ENCODE results near the gene ONECUT2. TPM values are rescaled to one million over a fixed set of nuclear protein-coding genes. Genes with fewer than 3 reads are reported as not detected.
A peak's percentile ranks its signal among the peaks of the same experiment; 100 is the strongest.

The ONECUT2 gene
- total and polyA plus RNA-seq, 9 of the 15 experiments (the other 6 are each of a cell fraction or from before 2014, with no cell fraction given) = 0.27 to 2.5 (median 0.83) TPM

DNA sequence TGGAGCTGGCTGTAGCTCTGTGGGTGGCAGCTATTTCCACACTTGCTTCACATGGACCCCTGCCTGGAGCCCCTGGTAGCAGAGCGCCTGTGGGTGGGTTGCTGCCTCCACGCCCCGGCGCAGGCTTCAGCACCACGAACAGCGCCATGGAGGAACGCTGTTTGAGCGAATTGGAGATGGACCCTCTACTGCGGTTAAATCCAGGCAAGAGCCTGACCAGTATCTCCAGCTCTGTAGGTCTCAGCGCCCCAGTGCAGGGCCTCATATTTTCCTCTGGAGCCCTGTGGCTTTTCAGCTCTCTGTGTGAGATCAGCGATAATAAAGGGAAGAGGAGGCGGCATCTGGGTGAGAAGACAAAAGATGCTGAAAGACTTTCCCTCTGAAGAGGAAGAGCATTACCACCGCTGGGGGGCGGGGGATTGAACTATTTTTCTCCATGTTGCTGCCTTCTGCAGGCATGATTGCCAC lies 12.0 kb downstream of the ONECUT2 start (continued):
- TF ChIP-seq, protein P1, sequence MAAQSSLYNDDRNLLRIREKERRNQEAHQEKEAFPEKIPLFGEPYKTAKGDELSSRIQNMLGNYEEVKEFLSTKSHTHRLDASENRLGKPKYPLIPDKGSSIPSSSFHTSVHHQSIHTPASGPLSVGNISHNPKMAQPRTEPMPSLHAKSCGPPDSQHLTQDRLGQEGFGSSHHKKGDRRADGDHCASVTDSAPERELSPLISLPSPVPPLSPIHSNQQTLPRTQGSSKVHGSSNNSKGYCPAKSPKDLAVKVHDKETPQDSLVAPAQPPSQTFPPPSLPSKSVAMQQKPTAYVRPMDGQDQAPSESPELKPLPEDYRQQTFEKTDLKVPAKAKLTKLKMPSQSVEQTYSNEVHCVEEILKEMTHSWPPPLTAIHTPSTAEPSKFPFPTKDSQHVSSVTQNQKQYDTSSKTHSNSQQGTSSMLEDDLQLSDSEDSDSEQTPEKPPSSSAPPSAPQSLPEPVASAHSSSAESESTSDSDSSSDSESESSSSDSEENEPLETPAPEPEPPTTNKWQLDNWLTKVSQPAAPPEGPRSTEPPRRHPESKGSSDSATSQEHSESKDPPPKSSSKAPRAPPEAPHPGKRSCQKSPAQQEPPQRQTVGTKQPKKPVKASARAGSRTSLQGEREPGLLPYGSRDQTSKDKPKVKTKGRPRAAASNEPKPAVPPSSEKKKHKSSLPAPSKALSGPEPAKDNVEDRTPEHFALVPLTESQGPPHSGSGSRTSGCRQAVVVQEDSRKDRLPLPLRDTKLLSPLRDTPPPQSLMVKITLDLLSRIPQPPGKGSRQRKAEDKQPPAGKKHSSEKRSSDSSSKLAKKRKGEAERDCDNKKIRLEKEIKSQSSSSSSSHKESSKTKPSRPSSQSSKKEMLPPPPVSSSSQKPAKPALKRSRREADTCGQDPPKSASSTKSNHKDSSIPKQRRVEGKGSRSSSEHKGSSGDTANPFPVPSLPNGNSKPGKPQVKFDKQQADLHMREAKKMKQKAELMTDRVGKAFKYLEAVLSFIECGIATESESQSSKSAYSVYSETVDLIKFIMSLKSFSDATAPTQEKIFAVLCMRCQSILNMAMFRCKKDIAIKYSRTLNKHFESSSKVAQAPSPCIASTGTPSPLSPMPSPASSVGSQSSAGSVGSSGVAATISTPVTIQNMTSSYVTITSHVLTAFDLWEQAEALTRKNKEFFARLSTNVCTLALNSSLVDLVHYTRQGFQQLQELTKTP (IDR thresholded peaks at IDR 0.05; ENCODE audit: low read depth in 1 of 2, partially characterized antibody in 2 of 2) = peak in 1 of 2 experiments; percentile 45
- TF ChIP-seq, protein P2, sequence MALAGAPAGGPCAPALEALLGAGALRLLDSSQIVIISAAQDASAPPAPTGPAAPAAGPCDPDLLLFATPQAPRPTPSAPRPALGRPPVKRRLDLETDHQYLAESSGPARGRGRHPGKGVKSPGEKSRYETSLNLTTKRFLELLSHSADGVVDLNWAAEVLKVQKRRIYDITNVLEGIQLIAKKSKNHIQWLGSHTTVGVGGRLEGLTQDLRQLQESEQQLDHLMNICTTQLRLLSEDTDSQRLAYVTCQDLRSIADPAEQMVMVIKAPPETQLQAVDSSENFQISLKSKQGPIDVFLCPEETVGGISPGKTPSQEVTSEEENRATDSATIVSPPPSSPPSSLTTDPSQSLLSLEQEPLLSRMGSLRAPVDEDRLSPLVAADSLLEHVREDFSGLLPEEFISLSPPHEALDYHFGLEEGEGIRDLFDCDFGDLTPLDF (CRISPR knock-in tag; IDR thresholded peaks at IDR 0.05) = no peak
- TF ChIP-seq, protein P3, sequence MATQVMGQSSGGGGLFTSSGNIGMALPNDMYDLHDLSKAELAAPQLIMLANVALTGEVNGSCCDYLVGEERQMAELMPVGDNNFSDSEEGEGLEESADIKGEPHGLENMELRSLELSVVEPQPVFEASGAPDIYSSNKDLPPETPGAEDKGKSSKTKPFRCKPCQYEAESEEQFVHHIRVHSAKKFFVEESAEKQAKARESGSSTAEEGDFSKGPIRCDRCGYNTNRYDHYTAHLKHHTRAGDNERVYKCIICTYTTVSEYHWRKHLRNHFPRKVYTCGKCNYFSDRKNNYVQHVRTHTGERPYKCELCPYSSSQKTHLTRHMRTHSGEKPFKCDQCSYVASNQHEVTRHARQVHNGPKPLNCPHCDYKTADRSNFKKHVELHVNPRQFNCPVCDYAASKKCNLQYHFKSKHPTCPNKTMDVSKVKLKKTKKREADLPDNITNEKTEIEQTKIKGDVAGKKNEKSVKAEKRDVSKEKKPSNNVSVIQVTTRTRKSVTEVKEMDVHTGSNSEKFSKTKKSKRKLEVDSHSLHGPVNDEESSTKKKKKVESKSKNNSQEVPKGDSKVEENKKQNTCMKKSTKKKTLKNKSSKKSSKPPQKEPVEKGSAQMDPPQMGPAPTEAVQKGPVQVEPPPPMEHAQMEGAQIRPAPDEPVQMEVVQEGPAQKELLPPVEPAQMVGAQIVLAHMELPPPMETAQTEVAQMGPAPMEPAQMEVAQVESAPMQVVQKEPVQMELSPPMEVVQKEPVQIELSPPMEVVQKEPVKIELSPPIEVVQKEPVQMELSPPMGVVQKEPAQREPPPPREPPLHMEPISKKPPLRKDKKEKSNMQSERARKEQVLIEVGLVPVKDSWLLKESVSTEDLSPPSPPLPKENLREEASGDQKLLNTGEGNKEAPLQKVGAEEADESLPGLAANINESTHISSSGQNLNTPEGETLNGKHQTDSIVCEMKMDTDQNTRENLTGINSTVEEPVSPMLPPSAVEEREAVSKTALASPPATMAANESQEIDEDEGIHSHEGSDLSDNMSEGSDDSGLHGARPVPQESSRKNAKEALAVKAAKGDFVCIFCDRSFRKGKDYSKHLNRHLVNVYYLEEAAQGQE (IDR thresholded peaks at IDR 0.05; ENCODE audit: borderline replicate concordance) = peak; percentile 98
- TF ChIP-seq, protein P3 (CRISPR knock-in tag; IDR thresholded peaks at IDR 0.05; ENCODE audit: low read depth) = peak; percentile 96
- TF ChIP-seq MIER1 (IDR thresholded peaks at IDR 0.05; ENCODE audit: low read depth) (peak; percentile 93), HNRNPK (IDR thresholded peaks at IDR 0.05; ENCODE audit: low read depth, low read length, poor library complexity, severe bottlenecking) (no peak)
